Measurements from ENCODE around the gene HTRA2.
"Not testable (repeated sequence)": the region's sequence is repeated elsewhere in the genome, so short reads cannot be mapped to it uniquely, and the experiment has no call there.

Gene HTRA2

DNA sequence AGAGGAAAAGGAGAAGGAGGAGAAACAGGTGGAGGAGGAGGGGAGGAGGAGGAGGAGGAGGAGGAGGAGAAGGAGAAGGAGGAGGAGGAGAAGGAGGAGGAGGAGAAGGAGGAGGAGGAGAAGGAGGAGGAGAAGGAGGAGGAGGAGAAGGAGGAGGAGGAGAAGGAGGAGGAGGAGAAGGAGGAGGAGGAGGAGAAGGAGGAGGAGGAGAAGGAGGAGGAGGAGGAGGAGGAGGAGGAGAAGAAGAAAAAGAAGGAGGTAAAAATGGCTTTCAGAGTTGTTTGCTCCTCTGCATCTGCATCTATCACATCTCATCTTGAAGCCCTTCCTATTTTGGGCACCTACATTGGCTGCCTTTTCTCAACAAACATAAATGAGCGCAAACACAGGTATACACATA is 31.3 kb downstream of the HTRA2 start:
- DNase-seq (ENCODE audit: low read depth, low spot score), result not testable (repeated sequence)

DNA sequence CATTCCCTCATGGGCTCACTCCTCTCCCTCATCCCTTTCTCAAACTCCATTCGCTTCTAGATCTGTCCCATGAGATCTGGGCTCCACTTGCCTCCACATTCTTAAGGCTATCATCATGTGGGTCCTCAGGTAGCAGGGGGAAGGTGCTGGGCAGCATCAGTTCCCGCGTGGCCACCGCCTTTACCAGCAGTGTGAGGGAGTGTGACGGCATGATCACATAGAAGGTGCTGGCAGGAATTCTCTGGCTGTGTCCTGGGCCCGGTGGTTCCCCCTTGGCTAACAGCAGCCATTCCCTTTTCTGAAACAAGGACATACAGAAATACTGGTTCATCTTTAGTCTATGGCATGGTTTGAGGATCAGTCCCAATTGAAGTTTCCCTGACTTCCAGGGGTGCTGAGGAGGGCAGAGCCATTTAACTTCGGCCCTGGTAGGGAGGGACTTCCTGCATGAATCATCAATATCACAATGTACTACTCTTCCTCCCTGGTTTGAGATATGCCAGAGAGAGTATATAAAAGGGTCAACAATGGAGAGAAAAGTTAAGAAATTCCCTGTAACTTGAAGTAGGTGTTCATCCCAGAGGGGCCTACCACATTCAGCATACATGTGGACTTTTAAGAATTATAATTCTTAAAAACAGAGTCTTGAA is 32.5 kb downstream of the HTRA2 start:
- no peak for DNase-seq (ENCODE audit: low read depth, low spot score)

DNA sequence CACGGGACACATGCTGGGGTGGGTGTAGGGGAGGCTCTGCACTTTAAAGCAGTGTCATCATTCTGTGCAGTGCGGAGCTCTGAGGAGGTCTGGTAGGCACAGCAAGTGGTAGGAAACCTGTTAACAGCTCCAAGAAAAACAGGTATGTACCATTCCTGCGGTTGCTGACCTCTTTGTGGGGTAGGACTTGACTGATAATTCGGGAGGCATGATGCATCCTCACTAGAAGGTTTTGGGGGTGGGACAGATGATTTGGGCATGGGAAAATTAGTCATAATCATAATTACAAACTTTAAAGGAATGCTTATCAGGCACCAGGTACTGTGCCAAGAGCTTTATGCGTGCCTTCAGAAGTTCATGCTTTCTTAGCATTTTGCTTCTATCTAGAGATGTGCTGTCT is 34.5 kb downstream of the HTRA2 start:
- no peak for DNase-seq (ENCODE audit: low read depth, low spot score)

DNA sequence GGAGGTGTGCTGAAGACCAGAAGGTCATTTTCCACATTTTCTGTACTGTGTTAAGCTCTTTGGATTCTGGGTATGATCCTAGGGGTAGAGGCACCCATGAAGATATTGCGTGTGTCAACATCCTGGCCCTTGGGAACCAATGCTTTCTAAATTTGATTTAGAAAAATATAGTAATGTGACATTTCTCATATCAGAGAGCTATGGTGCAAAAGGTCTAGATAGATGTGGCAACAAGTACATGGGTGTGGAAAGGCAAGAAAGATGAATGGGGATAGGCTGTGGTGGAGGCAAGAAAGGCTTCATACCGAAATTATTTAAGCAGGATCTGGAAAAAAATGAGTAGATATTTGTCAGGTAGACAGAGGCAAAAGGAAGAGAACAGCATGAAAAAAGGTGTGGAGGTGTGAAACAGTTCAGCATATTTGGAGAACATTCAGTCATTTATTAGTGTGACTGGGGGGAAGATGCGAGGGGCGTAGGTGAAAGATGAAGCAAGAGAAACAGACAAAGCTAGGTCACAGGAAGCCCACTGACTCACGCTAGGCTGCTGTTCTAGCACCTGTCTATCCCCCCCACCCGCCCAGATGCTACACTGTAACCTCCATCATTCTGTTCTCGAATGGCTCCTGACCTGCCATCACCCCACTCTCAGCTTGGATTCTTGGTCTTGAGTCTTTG is 36.5 kb downstream of the HTRA2 start:
- no peak for DNase-seq (ENCODE audit: low read depth, low spot score)

DNA sequence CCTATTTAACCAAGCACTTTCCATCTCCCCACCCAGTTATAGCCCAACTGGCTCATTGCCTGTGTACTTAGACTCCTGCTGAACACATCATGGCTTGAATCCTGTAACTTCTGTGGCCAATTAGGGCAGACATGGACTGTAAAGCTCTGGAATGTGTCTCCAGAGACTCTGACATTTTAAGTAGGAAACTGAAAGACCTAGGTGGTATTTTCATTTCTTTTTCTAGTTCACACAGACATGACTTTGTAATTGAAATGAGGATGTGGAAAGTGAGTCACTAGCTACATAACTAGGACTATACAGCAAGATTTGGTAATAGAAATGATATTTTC is 37.0 kb downstream of the HTRA2 start:
- DNase-seq (ENCODE audit: low read depth, low spot score), result peak; percentile 69

DNA sequence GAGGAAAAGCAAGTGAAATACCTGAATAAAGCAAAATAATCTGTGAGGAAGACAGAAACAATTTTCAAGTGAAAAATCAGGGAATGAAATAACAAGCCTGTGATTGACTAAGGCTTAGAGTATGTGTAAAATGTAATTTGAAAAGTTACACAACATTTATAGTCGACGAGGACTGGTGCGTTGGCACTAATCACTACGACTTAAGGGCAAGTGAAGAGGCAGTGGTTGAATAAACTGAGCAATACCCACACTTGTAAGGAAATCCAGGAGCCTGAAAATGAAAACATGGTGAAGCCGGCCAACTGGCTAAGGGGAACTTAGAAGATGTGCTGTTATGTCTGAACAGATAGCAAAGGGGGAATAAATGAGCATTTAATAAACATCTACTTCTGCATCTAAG is 38.1 kb downstream of the HTRA2 start:
- DNase-seq (ENCODE audit: low read depth, low spot score), result no peak

DNA sequence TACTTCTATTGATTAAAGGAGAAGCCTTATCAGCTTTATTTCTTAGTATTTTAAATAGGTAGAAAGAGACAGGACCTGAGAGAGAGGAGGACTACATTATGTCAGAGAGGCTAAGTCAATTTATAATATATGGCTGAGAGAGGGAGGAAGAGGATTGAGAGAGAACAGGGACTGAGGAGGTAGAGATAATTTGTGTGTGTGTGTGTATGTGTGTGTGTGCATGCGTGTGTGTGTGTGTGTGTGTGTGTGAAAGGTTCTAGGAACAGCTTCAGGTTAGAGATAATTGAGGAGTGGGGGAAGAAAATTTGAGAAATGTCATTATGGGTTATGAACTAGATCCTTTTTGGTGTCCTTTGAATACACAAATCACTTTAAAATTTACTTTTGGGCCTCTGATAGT is 40.0 kb downstream of the HTRA2 start:
- no peak for DNase-seq (ENCODE audit: low read depth, low spot score)

DNA sequence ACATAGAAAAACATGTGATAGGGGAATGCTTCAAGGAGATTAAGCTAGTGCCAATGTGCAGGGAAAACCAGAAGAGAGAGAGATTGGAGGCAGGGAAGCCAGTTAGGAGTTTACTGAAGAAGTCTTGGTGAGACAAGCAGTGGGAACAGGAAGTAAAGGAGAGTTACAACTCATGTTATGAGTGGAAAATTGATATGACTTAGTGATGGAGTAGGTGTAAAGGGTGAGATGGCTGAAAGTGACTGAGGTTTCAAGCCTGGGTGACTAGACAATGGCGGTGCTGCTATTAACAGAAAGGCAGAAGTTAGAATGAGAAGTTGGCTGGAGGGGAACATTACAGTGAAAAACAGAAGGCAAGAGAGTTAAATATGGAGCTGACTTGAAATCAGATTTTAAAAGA is 41.3 kb downstream of the HTRA2 start:
- no peak for DNase-seq (ENCODE audit: low read depth, low spot score)

DNA sequence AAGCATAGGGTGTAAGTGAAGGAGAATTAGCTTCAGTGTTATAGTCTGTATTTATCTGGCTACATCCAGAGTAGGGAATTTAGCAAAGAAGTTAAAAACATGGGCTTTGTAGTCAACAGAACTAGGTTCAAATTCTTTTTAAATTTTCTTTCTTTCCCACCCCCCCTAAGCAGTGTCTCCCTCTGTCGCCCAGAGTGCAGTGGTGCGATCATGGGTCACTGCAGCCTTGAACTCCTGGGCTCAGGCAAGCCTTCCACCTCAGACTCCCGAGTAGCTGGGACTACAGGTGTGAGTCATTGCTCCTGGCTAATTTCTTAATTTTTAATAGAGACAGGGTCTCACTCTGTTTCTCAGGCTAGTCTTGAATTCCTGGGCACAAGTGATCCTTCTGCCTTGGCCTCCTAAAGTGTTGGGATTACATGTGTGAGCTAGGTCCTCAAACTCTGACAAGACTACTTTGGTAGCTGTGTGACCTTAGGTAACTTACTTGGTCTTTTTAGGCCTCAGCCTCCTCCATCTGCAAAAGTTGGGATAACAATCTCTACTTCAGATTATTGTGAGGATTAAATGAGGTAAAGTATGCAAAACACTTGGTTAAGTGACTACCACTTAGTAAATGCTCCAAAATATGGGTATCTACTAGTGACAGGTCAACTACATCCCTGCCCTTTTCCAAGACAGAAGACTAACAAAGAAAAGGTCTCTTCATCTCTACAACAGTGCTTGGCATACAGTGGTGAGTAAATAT is 42.6 kb downstream of the HTRA2 start:
- no peak for DNase-seq (ENCODE audit: low read depth, low spot score)

DNA sequence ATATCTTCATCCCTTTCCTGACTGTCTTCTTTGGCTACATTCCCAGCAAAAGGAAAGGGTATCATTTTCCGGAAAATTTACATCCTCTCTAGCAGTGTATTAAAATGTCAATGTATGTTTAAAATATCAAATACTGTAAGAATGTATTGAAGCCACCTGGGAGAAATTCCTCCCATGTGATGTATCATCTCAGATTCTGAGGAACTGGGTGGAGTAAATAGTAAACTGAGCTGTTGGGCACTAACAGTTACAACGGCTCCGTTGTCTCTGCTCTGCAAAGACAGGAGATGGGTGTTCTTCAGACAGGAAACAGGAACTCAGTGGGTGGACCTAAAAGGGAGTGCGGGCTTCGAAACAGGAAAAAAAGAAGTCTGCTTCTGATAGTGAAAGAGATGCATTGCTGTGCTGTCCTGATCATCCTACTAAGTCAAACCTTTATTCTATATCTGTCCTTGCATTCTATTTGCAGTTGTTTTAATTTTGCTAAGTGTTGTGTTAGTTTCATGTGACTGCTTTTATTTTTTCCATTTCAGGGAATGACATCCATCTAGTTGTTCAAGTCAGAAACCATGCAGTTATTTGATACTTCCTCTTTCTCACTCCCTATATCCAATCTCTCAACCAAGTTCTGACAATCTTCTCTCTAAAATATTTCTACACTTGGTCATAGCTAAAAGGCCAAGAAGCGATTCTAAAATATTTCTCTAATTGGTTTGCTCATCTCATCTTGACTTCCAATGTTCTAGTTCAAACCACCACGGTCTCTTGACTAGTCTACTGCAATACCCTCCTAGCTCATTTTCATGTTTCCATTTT is 44.2 kb downstream of the HTRA2 start:
- DNase-seq (ENCODE audit: low read depth, low spot score), result peak; percentile 41

DNA sequence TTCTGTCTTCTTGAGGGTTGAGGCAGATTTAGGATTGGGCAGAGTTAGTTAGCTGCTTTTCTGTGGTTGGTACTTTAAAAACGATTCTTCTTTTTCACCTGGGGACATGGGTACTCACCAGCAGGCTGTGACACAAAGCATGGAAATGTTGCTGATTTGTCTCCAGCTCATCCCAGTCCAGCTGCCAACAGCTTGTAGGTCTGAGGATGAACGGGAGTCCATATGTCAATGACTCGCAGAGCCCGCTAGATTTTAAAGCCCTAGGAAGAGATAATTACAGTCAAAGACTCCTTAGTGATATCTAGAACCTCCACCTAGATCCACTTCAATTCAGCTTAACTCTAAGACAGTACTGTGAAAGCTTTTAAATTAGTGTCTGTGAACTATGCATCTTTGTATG is 45.6 kb downstream of the HTRA2 start:
- no peak for DNase-seq (ENCODE audit: low read depth, low spot score)

DNA sequence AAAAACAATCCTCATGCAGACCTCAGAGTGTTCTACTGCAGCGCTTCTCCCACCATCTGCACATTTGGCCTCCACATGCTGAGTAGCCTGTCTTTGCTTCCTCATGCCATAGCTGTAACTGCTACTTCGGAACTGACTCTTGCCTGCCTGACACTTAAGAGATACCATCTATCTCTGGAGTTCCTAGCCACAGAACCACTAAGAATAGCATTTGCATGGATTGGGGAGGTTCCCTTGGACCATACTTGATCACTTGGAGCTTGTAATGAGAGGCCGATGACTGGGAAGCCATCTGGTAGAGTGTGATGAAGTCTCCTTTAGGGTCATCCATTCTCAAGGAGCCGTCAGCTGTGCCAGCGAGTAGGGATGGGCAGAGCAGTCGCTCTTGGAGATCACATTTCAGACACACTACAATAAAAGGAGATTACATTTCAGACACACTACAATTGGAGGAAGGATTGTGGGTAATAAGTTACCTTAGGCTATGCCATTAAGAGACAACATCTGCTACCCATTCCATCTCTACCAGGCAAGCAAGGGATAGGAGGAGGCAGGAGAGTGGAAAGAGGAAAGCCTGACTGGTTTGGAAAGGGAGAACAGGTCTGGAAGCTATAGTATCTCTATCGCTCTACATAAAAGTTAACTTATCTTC is 46.6 kb downstream of the HTRA2 start:
- DNase-seq (ENCODE audit: low read depth, low spot score), result no peak

DNA sequence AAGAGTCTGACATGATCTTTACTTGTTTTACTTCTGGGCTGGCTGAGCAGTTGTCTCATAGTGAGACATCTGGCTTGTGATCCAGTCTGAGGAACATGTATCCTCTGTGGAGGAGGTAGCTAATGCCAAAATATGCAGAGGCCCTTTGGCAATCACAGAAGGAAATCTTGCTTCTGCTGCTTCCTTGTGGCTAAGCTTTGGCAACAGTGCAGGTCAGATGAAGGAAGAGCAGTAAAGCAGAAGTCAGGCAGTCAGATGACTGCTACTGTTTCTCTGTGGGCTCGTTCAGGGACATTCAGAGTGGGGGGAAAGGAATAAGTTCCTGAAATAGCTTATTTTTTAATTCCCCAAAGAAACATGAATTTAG is 47.1 kb downstream of the HTRA2 start:
- DNase-seq (ENCODE audit: low read depth, low spot score), result no peak

DNA sequence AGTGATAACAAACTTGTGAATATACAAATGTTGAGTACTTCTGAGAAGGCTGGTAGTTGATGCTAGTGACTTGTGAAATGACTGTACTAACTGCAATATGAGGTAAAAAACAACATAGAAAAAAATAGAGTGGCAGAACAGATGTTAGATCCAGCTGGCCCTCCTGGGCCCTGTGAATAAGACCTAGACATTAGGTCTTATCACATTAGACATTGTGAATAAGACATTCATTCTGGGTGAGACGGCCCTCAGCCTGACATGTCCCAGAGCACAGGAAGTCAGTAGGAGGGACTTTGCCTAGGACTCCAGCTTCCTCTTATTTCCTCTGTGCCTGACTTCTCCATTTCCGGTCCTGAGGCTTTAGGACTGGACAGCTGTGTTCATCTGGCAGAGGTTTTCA is 47.7 kb downstream of the HTRA2 start:
- no peak for DNase-seq (ENCODE audit: low read depth, low spot score)

DNA sequence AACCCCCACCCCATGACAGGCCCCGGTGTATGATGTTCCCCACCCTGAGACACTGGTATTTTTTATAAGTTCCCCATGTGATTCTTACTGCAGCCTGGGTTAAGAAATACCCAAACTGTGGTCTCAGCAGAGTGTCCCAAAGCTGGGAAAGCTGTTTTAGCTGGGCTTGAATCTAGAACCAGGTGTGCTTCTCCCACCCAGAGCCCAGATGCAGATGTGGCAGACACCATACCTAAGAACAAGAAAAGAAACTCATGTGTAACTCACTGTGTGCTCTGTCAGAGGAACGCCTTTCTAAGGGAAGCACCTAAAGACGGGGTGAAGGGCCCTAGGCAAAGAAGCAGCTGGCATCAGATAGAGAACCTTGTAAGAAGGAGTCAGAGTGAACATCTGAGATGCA is 48.7 kb downstream of the HTRA2 start:
- no peak for DNase-seq (ENCODE audit: low read depth, low spot score)

DNA sequence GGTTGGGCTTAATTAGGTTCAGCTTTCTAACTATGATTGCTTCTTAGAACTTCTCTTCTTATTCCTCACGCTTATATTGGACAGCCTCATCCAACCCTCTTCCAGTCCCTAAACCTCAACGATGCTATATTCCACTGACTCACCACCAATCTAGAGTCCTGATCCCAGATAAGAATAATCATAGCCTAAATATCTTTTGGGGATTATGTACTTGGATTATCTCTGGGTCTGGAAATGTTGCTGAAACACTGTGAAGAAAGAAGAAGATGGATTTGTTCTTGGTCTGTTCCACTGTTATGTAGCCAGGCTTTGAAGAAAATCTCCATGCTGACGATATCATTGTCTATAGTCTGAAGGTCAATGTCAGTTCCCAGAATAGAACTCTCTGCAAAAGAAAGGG is 51.7 kb downstream of the HTRA2 start:
- DNase-seq (ENCODE audit: low read depth, low spot score), result no peak

DNA sequence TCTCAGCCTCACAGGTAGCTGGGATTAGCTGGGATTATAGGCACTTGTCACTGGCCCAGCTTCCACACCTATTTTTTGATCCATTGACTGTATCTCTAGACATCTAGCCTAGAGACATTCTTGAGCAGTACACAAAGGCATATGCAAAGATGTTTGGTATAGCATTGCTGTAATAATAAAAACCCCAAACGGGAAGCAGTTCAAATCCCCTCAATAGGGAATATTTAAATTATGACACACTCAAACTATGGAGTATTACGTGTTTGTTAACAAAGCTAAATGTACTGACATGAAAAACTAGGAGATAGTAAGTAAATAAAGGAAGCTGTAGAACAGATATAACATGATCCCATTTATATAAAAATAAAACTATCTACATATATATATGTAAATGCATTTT is 52.5 kb downstream of the HTRA2 start:
- DNase-seq (ENCODE audit: low read depth, low spot score), result no peak

All from smooth muscle cell of the brain vasculature (primary cell).